Limb (tissue), 2 donors: ENCODE measurements around the gene RRAGC.
A peak's percentile ranks its signal among the peaks of the same experiment; 100 is the strongest.
"Not testable (repeated sequence)": the region's sequence is repeated elsewhere in the genome, so short reads cannot be mapped to it uniquely, and the experiment has no call there.

Source experiments
- DNase-seq, 2 donors: peaks; one replicate each; pipeline ENCODE4 v3.0.0-alpha.2; 2016; ENCODE audit errors: extremely low spot score in 2 of 2

Gene RRAGC

DNA sequence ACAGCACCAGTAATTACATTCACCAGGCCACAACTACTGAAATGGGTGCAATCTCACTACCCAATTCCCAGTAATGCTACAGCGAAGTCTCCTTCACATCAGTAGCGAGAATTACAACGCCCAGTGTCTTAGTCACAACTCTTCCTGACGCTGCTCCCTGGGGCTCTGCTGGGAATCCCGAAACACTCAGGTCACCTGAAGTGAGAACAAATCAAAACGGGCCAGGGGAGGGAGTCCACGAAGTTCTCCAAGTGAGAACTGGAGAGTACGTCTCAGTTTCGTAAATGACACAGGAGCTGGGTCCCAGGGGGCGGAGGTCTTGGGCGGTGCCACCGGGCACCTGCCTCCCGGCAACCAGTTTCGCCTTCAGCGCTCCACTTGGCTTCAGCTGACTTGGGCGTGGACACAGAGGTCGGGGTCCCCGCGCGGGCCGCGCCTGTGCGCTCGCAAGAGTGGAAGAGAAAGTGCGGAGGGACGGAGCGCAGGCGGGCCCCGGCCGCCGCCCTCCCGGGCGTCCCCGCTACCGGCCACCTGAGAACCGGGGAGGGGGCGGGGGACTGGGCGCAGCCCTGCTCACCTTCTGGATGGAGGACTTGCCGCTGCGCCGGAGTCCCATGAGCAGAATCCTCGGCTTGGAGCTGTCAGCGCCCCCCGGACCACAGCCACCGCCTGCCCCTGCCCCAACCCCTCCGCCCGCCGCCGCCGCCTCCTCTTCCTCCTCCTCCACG lies 575 bp downstream of the RRAGC start:
- DNase-seq: no peak

DNA sequence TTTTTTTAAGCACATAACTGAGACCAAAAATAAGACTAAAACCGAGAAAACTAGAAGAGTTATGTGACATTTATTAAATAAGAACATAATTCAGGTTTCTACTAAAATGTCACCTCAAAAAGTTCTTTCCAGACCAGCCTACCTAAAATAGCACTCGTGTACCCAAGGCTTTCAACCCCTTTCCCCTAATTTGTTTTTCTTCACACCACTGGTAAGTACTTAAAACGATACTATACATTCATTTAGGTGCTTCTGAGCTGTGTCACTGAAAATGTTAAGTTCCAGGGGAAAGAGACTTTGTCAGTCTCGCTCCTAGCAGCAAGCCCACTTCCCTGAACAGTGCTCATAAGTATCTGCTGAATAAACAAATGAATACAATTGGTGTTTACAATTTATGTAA lies 6.8 kb downstream of the RRAGC start:
- no peak for DNase-seq

DNA sequence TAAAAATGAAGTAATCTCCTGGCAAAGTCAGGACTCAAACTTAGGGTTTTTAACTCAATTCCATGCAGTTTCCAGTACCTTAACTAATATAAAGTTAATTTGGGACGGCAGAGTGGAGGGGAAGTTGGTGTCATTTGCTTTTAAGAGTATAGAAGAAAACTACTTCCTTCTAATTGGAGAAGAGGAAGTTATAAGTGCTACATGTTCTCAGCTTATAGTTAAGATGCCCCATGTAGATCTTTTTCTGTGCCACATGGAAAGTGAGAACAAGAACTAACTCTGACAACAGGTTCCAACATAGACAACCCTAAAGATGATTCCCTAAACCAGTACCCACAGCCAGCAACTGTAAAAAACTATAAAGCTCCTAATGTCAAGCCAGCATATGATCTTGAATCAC lies 11.5 kb downstream of the RRAGC start:
- no peak for DNase-seq

DNA sequence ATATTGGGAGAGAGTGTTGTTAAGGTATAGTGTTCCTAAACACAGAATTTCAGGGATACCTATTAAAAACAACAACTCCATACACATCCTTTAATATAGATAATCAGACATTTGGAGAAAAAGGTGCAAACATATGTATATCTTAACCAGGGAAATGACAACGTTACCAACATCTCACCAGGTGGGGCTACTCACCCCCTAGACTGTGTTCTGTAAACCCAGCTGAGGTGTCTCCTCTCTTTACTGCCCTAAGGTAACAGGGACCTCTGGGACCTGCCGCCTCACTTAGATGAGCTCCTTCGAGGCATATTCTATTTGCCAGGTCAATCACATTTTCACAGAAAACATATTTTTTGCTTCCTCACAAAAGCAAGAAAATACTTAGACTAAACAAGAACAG lies 13.4 kb downstream of the RRAGC start:
- no peak for DNase-seq

DNA sequence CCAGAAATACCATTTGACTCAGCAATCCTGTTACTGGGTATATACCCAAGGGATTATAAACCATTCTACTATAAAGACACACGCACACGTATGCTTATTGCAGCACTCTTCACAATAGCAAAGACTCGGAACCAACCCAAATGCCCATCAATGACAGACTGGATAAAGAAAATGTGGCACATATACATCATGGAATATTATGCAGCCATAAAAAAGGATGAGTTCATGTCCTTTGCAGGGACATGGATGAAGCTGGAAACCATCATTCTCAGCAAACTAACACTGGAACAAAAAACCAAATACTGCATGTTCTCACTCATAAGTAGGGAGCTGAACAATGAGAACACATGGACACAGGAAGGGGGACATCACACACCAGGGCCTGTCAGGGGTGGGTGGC lies 14.5 kb downstream of the RRAGC start:
- not testable (repeated sequence) for DNase-seq

DNA sequence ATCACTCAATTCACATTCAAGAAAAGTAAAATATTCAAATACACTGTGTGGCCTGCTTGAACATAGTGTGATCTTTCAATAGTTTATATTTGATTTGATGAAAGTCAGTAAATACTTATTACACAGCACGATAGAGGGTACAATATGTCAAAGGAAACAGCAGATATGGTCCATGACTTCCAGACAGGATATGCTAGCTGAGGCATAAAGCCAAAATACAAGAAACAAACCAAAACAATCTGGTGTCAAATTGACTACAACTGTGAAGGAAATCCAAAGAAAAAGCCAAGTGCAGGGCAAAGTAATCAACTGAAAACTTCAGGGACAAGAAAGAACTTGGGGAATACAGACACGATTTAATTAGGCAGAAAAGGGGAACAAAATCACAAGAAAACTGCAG lies 19.3 kb downstream of the RRAGC start:
- no peak for DNase-seq

DNA sequence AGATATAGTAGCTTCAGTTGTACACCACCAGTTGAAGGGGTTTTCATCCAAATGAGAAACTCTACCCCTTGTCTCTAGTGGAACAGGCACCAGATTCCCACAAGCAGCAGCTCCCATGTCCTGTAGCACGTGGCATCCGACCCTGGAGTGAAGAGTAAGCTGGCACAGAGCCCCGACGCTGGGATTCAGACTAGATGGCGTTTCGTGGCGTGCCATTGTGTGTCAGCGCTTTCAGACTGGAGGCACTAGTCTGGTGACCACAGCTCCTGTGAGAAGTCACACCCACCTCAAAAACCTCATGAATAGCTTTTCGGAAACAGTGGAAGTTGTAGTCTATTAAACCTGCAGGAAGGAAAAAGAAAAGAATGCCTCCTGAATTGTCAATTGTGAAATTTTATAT lies 20.2 kb downstream of the RRAGC start:
- DNase-seq: no peak

DNA sequence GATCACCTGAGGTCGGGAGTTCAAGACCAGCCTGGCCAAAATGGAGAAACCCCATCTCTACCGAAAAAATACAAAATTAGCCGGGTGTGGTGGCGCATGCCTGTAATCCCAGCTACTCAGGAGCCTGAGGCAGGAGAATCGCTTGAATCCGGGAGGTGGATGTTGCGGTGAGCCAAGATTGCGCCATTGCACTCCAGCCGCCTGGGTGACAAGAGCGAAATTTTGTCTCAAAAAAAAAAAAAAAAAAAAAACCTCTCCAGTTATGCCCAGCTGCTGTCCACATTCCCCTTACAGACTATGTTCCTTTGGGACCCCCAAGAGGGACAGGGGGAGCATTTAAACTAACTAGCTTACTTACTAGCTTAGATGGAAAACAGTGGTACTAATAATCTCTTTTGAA lies 23.3 kb downstream of the RRAGC start:
- not testable (repeated sequence) for DNase-seq

DNA sequence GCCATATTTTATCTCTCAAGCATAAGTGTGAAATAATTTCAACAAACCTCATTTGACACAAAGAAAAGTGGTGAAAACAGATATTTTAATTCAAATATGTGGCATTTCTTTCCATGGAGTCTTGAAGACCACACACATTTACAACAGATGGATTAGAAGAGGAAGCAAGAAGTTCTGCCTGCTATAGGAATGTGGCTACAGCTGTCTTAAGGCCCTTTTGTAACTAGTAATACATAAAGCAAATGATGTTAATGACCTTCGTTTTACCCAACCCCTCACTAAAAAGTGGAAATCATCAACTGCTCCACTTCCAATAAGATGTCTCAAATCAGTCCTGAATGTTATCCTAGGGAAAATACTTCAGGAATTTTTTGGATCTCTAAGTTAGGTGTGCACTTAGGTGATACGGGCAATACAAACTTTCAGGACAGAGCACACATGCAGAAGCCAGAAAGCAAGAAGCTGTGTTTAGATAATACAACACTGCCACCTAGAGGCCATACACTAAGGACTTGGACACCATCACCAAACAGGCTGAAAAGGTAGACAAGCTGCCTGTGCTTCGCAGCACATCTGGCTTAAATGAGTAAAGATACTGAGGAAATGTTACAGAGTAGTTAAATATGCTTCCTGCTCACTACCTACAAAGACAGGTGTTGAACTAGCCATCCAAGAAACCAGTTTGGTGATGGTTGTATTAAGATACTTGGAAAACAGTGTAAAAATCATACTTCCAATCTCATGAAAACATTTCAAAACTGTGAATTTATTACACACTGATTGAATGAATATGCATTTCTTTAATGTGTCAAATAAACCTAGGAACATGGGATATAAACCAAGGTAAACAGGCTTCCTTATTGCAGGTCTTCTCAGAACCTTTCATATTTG lies 24.4 kb downstream of the RRAGC start:
- peak; percentile 55 to 89 for DNase-seq

DNA sequence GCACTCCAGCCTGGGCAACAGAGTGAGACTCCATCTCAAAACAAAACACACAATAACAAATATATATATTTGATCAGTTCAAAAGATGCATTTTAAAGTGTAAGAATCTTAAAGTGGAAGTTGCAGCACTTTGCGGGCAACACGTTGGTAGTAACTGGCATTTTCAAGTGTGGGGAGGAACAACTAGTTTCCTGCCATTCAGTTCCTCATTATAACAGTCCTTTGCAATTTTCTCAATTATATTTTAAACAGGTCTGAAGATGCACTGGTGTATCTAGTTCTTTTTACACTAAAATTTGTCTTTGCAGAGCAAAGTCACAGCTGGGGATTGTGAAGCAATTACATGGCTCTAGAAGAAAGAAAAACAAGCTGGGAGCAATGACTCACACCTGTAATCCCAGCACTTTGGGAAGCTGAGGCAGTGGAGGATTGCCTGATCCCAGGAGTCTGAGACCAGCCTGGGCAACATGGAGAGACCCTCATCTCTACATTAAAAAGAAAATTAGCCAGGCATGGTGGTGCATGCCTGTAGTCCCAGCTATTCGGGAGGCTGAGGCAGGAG lies 25.3 kb downstream of the RRAGC start:
- DNase-seq: no peak

DNA sequence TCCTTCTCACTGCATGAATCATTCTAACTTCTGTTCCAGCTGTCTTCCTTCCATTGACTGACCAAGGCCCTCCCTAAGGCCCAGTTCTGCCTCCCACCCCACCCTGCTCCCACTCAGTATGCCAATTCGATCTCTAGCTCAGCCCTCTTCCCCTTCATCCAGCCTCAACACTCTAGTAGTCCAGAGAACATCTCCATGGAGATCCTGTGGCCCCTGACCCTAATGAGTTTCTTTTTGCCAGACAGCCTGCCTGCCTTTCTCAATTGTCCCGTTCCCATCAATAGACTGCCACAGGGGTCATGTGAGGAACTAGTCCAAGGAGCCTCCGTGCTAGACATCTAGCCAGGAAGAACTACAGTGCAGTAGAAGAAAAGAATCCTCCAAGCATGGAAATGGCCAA lies 26.4 kb downstream of the RRAGC start:
- DNase-seq: no peak

DNA sequence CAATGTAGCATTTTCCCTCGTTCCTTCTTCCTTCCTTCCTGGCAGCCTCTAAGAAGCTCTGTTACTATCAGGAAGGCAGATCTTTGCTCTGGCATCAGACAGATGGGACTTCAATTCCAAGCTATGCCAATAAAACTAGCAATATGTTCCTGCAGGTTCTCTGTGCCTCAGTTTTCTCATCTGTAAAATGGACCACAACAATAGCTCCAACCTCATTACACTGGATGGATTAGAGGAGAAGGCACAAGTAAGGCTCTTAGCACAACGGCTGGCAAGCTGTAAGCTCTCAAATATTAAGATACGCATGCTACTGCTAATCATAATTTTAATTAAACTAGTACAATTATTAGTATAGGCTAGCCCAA lies 27.2 kb downstream of the RRAGC start:
- DNase-seq: no peak

DNA sequence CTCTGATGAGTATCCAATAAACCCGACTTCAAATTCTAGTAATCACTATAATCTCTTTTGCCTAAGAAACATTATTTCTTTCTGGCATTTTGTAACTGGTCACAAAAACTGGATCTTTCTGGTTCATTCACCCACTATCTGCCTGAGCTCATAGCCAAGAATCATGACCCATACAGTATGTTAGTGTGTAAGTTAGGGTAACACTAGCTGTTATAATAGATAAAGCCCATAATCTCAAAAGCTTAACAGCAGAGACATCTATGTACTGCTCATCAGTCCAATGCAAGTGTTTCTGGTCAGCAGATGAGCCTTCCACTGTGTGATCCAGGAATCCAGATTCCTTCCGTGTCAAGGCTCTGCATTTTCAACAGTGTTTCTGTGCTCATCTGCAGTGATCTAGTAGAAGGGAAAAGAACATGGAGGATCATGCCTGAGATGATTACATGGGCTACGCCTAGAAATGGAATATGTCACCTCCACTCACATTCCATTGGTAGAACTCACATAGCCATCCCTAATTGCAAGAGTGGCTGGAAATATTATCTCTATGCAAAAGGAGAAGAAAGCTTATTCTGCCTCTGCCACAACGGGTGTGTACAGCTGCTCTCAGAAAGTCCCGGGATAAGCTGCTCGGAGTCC lies 27.7 kb downstream of the RRAGC start:
- no peak for DNase-seq

DNA sequence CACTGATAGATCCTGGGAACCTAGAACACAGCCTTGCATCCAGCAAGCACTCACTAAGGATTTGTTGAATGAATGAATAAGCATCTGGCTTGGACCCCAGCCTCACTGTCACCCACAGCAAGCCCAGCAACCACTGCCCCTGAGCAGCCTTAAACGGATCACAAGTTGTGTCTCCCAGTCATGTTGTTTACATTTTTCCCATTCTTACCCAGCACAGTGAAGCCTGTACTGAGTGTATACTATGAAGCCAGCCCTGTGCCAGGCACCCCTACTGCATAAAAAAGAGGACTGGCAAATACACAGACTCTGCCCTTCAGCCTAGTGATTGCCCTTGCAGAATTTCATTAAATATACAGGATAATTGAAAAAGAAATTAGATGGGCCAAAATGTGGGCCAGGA lies 30.2 kb downstream of the RRAGC start:
- no peak for DNase-seq

DNA sequence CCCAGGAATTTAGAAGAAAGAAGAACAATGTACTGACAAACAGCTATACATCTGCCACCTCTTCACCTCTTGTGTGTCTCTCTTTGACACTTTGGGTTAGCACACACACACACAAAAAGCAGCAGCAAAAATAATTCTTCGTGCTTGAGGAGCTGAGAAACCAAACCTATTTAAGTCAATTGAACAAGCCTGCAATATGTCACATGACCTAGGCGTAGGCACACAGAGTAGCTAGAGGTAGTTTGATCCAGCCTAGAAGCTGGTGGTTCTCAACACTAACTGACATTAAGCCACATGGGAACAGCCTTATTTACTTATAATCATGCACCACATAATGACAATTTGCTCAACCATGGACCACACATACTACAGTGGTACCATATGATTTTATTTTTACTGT lies 32.3 kb downstream of the RRAGC start:
- DNase-seq: no peak

DNA sequence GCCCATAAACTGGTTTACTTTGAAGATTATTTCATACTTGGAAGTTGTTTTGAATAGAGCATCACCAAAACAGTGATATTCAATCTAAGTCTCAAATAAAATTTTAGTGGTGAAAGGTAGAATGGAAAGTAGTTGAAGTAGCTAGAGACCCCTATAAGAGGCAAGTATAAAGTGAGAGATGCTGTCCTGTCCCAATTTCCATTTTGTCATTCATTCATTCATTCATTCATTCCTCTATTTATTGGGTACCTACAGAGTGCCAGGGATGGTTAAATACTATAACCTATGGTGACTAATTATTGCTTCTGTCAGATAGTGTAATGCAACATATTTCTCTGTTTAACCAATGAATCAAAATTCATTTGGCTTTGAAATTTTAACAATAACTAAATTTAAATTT lies 32.7 kb downstream of the RRAGC start:
- no peak for DNase-seq

DNA sequence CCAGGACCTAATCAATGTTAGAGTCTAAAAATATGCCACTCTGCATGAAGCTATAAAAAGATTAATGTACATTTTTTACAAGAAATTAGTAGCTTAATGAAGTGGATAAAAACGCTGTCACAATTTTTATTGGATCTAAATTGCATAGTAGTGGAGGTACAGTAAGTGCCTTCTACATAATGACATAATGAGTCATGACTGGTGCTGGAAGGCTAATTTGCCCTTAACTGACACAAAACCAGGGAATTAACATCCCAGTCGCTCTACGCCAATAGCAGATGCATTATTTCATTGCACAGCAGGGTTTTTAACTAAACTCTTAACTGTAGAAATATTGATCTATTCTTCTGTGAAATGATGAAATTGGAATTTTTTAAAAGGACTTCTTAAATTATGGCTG lies 33.3 kb downstream of the RRAGC start:
- DNase-seq: no peak

DNA sequence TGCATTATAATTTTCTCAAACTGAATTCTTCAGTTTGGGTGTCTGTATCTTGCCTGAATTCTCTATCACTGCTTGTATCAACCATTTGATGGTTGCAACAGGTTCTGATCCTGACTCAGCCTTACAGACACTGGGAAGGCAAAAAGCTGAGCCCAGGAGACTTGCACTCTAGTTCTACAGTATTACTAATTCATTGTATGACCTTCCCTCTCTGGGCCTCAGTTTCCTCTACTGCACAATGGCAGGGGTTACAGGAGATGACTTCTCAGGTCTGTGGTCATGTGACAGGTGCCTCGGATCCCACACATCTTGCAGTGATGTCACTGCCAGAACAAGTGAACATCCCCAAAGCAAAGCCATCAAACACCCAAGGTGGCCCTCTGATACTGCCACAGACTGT lies 38.7 kb downstream of the RRAGC start:
- no peak for DNase-seq

DNA sequence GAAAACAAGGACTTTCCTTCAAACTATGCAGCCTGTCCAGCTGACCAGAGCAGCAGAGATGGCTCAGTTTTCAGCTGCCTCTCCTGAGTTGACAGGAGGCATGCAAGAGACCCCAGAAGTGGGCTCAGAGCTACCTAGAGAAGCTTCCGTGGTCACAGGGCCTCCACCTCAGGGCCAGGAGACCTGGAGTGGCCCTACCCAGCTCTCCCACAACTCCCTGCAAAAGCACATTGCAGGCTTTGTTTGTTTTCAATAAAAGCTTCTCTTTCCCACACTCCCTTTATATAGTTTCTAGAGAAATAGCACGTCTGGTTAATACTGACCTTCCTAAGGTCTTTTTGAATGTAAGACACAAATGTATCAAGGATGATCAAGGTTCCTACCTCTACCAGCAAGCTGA lies 40.1 kb downstream of the RRAGC start:
- no peak for DNase-seq

DNA sequence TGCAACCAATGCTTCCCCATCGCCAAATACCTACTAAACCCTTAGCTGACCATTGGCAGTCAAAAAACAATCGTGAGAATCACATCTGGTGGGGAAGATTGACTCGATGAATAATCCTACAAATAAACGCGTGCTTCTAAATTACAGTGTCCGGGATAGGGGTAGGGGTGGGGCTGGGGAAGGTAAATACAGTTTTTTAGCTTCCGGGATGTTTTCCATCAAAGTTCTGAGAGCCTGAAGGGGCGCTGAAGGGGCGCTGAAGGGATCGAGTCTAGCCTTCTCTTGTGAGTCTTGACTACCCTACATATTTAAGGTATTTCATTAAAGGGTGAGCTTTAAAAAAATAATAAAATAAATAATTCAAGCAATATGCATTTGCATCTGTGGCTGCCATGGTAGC lies 40.5 kb downstream of the RRAGC start:
- DNase-seq: no peak

DNA sequence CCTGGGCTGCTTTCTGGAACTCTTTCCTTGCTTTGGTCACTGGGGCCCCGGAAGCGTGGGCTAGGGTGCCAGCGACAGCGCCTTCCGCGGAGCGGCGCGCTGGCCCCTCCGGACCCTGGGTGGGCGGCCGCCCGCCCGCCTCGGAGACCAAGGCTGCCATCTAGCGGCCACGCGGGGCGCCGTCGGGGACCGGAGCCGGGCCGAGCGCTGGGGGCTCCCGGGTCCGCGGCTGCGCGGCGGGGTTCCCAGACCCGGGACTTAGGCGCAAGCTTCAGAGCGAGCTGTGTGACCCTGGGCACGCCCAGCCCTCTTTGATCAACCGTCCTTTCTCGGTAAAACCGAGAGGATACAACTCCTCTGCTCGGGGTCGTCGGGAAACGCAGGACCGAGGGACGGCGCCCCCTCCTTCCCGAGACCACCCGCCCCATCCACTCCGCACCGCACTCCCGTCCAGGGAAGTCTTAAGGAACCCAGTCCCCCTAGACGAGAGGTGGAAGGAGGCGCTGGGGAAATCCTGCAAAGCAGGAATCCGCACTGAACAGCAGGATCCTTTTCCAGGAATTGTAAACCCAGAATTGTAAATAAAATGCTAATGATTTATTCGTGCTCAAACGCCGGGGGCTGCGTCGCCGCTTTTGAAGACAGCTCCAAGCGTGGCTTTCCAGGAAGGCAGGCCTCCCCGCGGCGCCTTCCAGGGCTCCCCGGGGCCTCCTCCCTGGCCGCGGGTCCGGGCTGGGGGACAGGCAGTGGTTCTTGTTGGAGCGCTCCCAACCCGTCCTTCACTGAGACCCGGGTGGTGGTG lies 41.2 kb downstream of the RRAGC start:
- DNase-seq: peak; percentile 47 to 85
